WTC11 (cell line): ENCODE measurements around the gene STAG1.
A peak's percentile ranks its signal among the peaks of the same experiment; 100 is the strongest.

Experiments used
- CTCF ChIP-seq: fragments of 200-600 bp; IDR thresholded peaks from 2 replicates; pipeline ENCODE4 v1.8.0; 2022; ENCODE audit warnings: antibody characterized with exemption
- JUN ChIP-seq: sonication (generic); formaldehyde crosslinking; IDR thresholded peaks from 2 replicates; pipeline ENCODE4 v1.8.0; 2023; ENCODE audit warnings: mild to moderate bottlenecking, missing genetic modification reagents
- TF ChIP-seq, protein P1 (sequence below): sonication (generic); formaldehyde crosslinking; IDR thresholded peaks from 2 replicates; pipeline ENCODE4 v1.8.1; 2023; ENCODE audit warnings: mild to moderate bottlenecking, missing genetic modification reagents, moderate library complexity
- TF ChIP-seq, protein P2 (sequence below): sonication (generic); formaldehyde crosslinking; conservative IDR thresholded peaks from 2 replicates; pipeline ENCODE4 v1.8.1; 2022; ENCODE audit warnings: mild to moderate bottlenecking, missing genetic modification reagents

GRCh38 chr3:136505676-136506075 is 246.5 kb downstream of the STAG1 start:
- TF ChIP-seq JUN (CRISPR knock-in tag) (no peak), CTCF (no peak)
- TF ChIP-seq, protein P1, sequence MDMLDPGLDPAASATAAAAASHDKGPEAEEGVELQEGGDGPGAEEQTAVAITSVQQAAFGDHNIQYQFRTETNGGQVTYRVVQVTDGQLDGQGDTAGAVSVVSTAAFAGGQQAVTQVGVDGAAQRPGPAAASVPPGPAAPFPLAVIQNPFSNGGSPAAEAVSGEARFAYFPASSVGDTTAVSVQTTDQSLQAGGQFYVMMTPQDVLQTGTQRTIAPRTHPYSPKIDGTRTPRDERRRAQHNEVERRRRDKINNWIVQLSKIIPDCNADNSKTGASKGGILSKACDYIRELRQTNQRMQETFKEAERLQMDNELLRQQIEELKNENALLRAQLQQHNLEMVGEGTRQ (CRISPR knock-in tag) = 0 out of 2 replicates have a peak, but pooled peaks have one; percentile 15
- TF ChIP-seq, protein P2, sequence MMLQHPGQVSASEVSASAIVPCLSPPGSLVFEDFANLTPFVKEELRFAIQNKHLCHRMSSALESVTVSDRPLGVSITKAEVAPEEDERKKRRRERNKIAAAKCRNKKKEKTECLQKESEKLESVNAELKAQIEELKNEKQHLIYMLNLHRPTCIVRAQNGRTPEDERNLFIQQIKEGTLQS (CRISPR knock-in tag) = no peak
